HS-27A (cell line): ENCODE measurements around the gene TRIM49D1.
"Not testable (repeated sequence)": the region's sequence is repeated elsewhere in the genome, so short reads cannot be mapped to it uniquely, and the experiment has no call there.

Experiments
- DNase-seq: peaks from one replicate; pipeline ENCODE4 v3.0.0-alpha.2; 2012; ENCODE audit warnings: low read depth, missing footprints

Gene TRIM49D1

DNA sequence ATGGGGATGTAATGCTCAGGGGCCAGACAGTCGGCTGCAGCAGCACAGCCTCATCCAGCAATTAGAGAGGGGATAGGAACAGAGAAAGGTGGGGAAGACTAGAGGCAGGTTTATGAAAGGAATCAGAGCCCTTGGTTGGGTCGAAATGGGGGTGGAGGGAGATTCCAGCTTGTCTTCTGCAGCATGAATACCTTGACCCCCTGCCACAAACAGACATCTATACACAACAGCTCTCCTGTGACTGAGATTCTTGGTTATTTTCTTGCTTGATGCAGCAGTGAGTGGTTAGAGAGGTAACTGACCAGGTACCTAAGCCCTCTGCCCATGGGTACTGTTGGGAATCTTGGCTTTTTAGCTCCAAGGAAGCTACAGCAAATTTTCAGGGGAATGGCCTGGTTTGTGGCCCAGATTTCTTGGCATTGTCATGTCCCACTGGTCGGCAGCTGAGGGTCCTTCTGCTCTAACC is at the start of gene TRIM49D1:
TRIM49D1 (minus strand) TSS at position 51 of the 466 bp plus-strand sequence. CDS start 4,535 bp downstream, outside the sequence.
- no peak for DNase-seq

DNA sequence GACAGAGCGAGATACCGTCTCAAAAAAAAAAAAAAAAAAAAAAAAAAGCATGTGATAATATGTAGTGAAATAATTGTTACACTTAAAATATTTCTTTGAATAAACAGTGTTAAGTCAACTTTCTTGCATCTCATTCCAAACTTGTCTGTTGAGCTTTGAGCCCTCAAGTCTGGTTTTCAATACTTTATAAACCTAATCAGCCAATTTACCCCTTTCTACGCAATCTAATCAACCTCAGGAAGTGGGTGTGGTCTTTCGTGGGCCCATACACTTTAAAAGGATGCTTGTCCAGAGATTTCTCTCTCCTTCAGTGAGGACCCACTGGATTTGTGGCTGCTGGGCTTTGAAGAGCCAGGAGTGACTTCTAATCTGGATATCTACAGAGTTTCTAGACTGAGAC is 43.7 kb upstream of the TRIM49D1 start, which contains the start of gene TRIM64:
TRIM64 (plus strand) TSS at position 301 of the 400 bp plus-strand sequence. CDS start 2,467 bp downstream, outside the sequence.
- DNase-seq = not testable (repeated sequence)

GRCh38 chr11:89960833-89961232 is 38.8 kb upstream of the TRIM49D1 start:
- not testable (repeated sequence) for DNase-seq

- not testable (repeated sequence) for DNase-seq
Measured at GRCh38 chr11:89923764-89924163, 1.7 kb upstream of the TRIM49D1 start, which contains the start of gene TRIM49D2. TRIM49D2 (plus strand) TSS chr11:89924064; CDS start chr11:89926762, 2,698 bp downstream.

DNA sequence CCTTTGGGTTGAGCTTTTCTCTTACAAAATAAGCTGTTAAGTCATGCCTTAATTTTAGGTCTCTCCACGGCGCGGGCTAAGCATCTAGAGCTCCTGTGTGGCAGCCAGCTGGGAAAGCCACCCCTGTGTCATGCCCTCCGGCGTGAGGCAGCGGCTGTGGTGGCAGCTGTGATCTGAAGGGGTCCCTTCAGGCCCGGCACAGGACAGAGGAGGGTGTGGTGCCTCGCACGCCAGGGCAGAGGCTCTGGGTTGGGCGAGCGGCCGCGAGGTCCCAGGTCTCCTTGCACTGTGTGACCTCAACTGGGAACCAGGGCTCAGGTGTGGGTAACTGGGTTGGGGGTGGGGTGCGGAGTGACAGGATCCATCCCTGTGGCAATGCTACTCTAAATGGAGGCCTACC is 21.2 kb downstream of the TRIM49D1 start:
- not testable (repeated sequence) for DNase-seq

GRCh38 chr11:89893245-89893644 is 28.8 kb downstream of the TRIM49D1 start:
- not testable (repeated sequence) for DNase-seq

- not testable (repeated sequence) for DNase-seq
Measured at GRCh38 chr11:89877511-89877910, 44.5 kb downstream of the TRIM49D1 start.

GRCh38 chr11:89872588-89872987 is 49.5 kb downstream of the TRIM49D1 start:
- DNase-seq = not testable (repeated sequence)

DNA sequence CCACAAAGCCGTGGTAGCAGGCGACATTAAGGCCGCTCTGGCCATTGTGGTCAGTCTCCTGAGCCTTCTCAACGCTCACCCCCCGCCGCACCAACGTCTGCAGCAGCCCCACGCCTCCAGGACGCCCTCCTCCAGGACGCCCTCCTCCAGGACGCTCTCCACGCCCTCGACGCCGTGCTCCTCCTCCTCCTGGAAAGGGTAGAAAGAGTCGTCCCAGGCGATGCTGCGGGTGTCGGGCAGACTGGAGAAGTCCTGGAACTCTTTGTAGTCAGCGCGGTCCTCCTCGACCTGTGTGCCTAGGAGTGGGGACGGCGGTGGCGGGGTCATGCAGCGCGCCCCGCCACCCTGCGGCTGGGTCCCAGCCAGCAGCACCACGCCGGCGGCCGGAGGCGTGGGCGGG is 56.8 kb downstream of the TRIM49D1 start:
- DNase-seq = not testable (repeated sequence)

DNA sequence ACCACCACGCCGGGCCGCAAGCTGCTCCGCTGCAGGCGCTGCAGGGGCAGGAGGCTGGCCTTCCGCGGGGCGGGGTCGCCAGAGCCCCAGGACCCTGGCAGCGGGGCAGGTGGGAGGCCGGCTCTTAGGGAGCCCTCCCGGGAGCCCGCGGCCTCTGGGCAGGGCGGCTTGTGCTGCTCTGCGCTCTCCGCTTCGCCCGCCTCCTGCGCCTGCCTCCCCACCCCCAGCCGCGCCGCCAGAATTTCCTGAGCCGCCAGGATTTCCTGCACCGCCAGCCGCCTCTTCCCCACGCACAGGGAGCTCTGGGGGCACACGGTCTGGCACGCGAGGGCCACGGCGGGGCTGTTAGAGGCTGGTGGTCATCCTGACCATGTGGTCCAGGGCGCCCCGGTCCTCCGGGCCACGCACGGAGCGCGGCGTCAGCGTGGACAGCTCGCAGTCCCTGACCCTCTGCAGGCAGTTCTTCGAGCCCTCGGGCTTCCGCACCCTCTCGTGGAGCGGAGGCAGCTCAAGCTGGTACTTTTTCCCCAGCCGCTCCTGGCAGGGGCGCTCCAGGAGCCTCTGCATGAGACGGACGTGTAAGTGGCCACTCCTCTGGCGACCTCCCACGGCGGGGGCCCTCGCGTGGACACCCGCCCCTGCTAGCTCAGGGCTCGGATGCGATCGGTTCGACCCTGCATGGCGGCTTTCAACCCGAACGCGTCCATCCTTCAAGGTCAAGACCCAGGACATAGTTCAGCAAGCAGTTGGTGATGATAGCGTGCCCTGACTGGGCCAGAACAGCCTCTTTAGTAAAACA is 57.9 kb downstream of the TRIM49D1 start:
- not testable (repeated sequence) for DNase-seq
